ENCODE results near the gene PRKG1. TPM values are rescaled to one million over a fixed set of nuclear protein-coding genes. Genes with fewer than 3 reads are reported as not detected.

The PRKG1 gene
- total and polyA plus RNA-seq, 2 experiments from 2014 or later = 18.2 to 21.1 TPM

GRCh38 chr10:52228556-52228955 lies 1154.3 kb downstream of the PRKG1 start (continued):
- TF ChIP-seq CTCF (conservative IDR thresholded peaks at IDR 0.05; ENCODE audit: low read depth in 2 of 2) = no peak
- TF ChIP-seq JUNB (IDR thresholded peaks at IDR 0.05; ENCODE audit: unreplicated experiment) = no peak

GRCh38 chr10:52229291-52229931 lies 1155.1 kb downstream of the PRKG1 start:
- Histone ChIP-seq H2AFZ (no peak overlapping the region), H3K4me1 (ENCODE audit: insufficient read depth) (peaks cover 9% of the 10 kb centered on the region)
- H3K27ac Mint-ChIP-seq = no peak overlapping the region
- no peak for TF ChIP-seq POLR2AphosphoS5 (IDR thresholded peaks at IDR 0.05; ENCODE audit: low read depth)
- no peak for TF ChIP-seq ETS1 (IDR thresholded peaks at IDR 0.05)
- no peak for TF ChIP-seq NANOG (IDR thresholded peaks at IDR 0.05; ENCODE audit: borderline replicate concordance)
- no peak for TF ChIP-seq CTCF (conservative IDR thresholded peaks at IDR 0.05; ENCODE audit: low read depth in 2 of 2)
- TF ChIP-seq CREB1 (CRISPR knock-in tag; IDR thresholded peaks at IDR 0.05; ENCODE audit: low read depth) = no peak
- no peak for TF ChIP-seq STAT1 (IDR thresholded peaks at IDR 0.05; ENCODE audit: unreplicated experiment)
- no peak for TF ChIP-seq EZH2 (IDR thresholded peaks at IDR 0.05; ENCODE audit: low read depth, unreplicated experiment)
- no peak for TF ChIP-seq ZNF462 (CRISPR knock-in tag; IDR thresholded peaks at IDR 0.05)

More at GRCh38 chr10:52229291-52229931, 1155.1 kb downstream of the PRKG1 start:
- no peak overlapping the region for H3K4me2 ChIP-seq
- peaks cover 9% of the 10 kb centered on the region for H3K4me1 Mint-ChIP-seq
- no peaks in the 10 kb centered on the region for H3K27me3 ChIP-seq (ENCODE audit: insufficient read depth)
- H3K27me3 Mint-ChIP-seq (ENCODE audit: insufficient read depth, low read depth, poor library complexity) = no peaks in the 10 kb centered on the region
- H3K36me3 ChIP-seq (ENCODE audit: insufficient read depth) = no peaks in the 10 kb centered on the region
- no peak overlapping the region for H3K4me3 Mint-ChIP-seq
- no peak for DNase-seq (ENCODE audit: low spot score)
- H3K9me2 ChIP-seq (ENCODE audit: insufficient read depth) = no peaks in the 10 kb centered on the region
- no peaks in the 10 kb centered on the region for H3K9me3 Mint-ChIP-seq
- H3K27ac ChIP-seq (ENCODE audit: low read depth) = no peak overlapping the region
- no peaks in the 10 kb centered on the region for H3K36me3 Mint-ChIP-seq (ENCODE audit: low read depth)
- H3F3A ChIP-seq (replicated peaks; ENCODE audit: low read depth) = no peaks in the 10 kb centered on the region
- H3K79me2 ChIP-seq (replicated peaks; ENCODE audit: insufficient read depth) = no peaks in the 10 kb centered on the region
- no peak for ATAC-seq
- H4K20me1 ChIP-seq (replicated peaks; ENCODE audit: insufficient read depth) = no peaks in the 10 kb centered on the region
- no peak overlapping the region for H3K4me3 ChIP-seq

Measured in GM23338 (cell line).